ENCODE data around the gene SLC2A13.
"Not testable (repeated sequence)": the region's sequence is repeated elsewhere in the genome, so short reads cannot be mapped to it uniquely, and the experiment has no call there.

Gene SLC2A13

GRCh38 chr12:40104461-40105264 is 1.2 kb downstream of the SLC2A13 start:
- no peak for DNase-seq

GRCh38 chr12:40103043-40103442 is 2.8 kb downstream of the SLC2A13 start:
- no peak for DNase-seq

- no peak for DNase-seq
These were observed 4.1 kb downstream of the SLC2A13 start for GRCh38 chr12:40101747-40102146.

- DNase-seq: no peak
These were observed 6.4 kb downstream of the SLC2A13 start for GRCh38 chr12:40099423-40099853.

- no peak for DNase-seq
These were observed 7.3 kb downstream of the SLC2A13 start for GRCh38 chr12:40098406-40099145.

GRCh38 chr12:40093512-40093911 is 12.4 kb downstream of the SLC2A13 start:
- no peak for DNase-seq

GRCh38 chr12:40086471-40086870 is 19.4 kb downstream of the SLC2A13 start:
- no peak for DNase-seq

GRCh38 chr12:40078266-40078665 is 27.6 kb downstream of the SLC2A13 start:
- no peak for DNase-seq

GRCh38 chr12:40075458-40075857 is 30.4 kb downstream of the SLC2A13 start:
- no peak for DNase-seq

GRCh38 chr12:40068416-40068815 is 37.5 kb downstream of the SLC2A13 start:
- DNase-seq: no peak

GRCh38 chr12:40065636-40066035 is 40.2 kb downstream of the SLC2A13 start:
- DNase-seq: no peak

- no peak for DNase-seq
These were observed 42.5 kb downstream of the SLC2A13 start for GRCh38 chr12:40063414-40063813.

- no peak for DNase-seq
These were observed 47.1 kb downstream of the SLC2A13 start for GRCh38 chr12:40058721-40059190.

GRCh38 chr12:40056373-40056772 is 49.5 kb downstream of the SLC2A13 start:
- no peak for DNase-seq

GRCh38 chr12:40055776-40056175 is 50.1 kb downstream of the SLC2A13 start:
- no peak for DNase-seq

- DNase-seq: no peak
These were observed 50.7 kb downstream of the SLC2A13 start for GRCh38 chr12:40055228-40055579.

GRCh38 chr12:40054555-40055227 is 51.2 kb downstream of the SLC2A13 start:
- no peak for DNase-seq

GRCh38 chr12:40049268-40049667 is 56.6 kb downstream of the SLC2A13 start:
- DNase-seq: no peak

- DNase-seq: not testable (repeated sequence)
These were observed 58.9 kb downstream of the SLC2A13 start for GRCh38 chr12:40047002-40047401.

- no peak for DNase-seq
These were observed 60.2 kb downstream of the SLC2A13 start for GRCh38 chr12:40045656-40046055.

GRCh38 chr12:40044396-40044795 is 61.5 kb downstream of the SLC2A13 start:
- DNase-seq: no peak

- DNase-seq: no peak
These were observed 66.3 kb downstream of the SLC2A13 start for GRCh38 chr12:40039598-40039997.

- DNase-seq: no peak
These were observed 67.3 kb downstream of the SLC2A13 start for GRCh38 chr12:40038619-40039018.

GRCh38 chr12:40034712-40035111 is 71.2 kb downstream of the SLC2A13 start:
- no peak for DNase-seq

All from stimulated activated CD4-positive, alpha-beta T cell treated with anti-CD3 and anti-CD28 coated beads, Interleukin-12 subunit alpha, Interleukin-12 subunit beta, amount 100 ng/mL, for 4 hours (primary cell).